CD4-positive, alpha-beta T cell treated with Interleukin-4 for 4 hours (primary cell): ENCODE measurements around the gene MCM3.
A peak's percentile ranks its signal among the peaks of the same experiment; 100 is the strongest.

ENCODE experiments used
- DNase-seq: peaks from one replicate; pipeline ENCODE4 v3.0.0-alpha.2; 2020

Gene MCM3

GRCh38 chr6:52301326-52301725 is 16.8 kb upstream of the MCM3 start:
- DNase-seq: no peak

- no peak for DNase-seq
These were observed 16.0 kb upstream of the MCM3 start for GRCh38 chr6:52300489-52300931.

DNA sequence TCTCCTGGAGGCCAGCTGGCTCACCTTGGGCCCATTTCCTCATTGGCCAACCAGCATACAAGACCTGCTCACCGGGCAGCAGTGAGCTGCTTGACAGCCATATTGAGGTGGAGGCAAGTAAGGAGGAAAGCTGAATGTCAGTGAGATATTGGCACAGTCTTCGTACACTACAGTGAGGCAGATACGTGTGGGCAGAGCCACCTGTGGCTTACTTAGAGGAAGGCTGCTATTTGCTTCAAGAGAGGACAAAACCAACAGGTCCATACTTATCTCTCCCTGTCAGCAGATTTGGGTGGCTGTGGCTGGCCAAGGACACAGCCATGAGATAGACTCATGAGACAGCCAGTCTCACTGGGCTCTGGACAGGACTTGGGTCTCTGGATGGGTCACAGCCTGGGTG is 15.1 kb upstream of the MCM3 start:
- no peak for DNase-seq

GRCh38 chr6:52297433-52297832 is 12.9 kb upstream of the MCM3 start:
- peak; percentile 23 for DNase-seq

GRCh38 chr6:52293067-52293466 is 8.5 kb upstream of the MCM3 start:
- no peak for DNase-seq

- DNase-seq: no peak
These were observed 4.3 kb upstream of the MCM3 start for GRCh38 chr6:52288841-52289240.

DNA sequence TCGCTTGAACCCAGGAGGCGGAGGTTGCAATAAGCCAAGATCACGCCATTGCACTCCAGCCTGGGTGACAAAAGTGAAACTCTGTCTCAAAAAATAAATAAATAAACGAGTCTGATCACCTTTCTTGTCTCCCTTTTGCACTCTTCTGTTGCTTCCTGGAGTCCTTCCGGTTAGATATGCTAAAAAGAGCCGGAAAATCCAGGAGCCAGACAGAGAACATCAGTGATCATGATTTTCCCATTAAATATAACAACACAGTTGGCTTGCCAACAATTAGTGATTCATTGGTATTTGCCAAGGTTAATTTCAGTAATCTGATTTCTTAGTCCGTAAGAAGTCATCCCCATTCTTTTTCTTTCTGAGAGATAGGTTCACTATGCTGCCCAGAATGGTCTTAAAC is 3.7 kb upstream of the MCM3 start:
- no peak for DNase-seq

DNA sequence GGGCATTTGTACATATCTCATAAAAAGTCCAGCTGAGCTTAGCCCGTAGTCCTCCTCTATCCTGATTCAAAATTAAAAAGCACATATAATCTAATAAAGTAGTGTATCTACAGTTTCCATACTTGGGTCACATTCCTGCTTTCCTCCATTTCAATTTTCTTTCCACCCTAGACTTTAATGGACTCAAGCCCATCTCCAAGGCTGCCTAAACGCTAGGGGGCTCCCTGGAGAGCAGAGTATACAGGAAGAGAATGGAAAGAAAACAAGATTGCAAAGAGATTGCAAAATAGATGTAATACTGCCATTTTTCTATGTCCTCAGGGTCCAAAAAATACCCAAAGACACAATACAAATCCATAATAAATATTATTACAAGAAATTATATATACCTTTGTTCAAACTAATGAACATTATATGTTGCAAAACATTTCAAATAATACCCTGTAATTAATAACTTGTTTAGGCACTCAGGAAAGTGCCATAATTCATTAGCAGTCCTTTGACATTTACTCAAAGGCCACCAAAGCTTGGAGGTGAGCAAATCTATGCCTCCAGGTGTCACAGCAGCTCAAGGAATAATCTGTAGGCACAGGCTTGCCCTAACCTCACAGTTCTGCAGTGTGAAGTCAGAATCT is 2.4 kb upstream of the MCM3 start:
- peak; percentile 62 for DNase-seq

- peak; percentile 46 for DNase-seq
These were observed 881 bp upstream of the MCM3 start for GRCh38 chr6:52285177-52286068.

DNA sequence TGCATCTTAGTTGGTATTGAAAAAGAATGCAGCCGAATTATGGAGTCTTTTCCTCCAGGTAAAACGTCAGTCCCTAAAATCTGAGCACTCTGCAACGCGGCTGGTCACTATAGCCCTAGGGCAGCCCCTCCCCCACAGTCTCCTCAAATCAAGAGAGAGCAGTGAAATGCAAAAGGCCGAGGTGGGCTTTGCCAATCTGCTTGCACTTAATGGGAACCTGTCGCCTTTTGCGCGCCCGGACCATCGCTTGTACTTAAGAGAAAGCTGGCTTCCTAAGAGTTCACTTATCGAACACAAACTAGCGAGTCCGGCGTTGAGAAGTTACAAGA is 447 bp downstream of the MCM3 start:
- DNase-seq: no peak

DNA sequence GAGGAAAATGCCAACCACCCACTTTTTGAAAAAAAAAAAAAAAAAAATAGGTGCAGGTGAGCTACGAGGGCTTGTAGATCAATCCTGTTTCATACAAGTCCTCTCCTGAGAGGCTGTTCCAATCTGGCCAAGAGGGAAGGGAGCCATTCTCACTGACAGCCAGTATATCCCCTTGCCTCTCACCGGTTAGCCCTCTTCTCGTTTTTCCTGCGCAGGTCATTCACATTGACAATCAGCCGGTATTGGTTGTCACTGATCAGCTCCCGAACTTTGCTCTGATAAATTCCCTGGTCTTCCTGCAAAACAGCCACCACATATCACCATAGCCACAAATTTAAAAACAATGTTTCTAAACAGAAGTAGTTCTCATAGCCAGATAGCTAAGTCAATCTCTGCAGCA is 1.4 kb downstream of the MCM3 start:
- DNase-seq: no peak

GRCh38 chr6:52276130-52276529 is 8.4 kb downstream of the MCM3 start:
- DNase-seq: no peak

DNA sequence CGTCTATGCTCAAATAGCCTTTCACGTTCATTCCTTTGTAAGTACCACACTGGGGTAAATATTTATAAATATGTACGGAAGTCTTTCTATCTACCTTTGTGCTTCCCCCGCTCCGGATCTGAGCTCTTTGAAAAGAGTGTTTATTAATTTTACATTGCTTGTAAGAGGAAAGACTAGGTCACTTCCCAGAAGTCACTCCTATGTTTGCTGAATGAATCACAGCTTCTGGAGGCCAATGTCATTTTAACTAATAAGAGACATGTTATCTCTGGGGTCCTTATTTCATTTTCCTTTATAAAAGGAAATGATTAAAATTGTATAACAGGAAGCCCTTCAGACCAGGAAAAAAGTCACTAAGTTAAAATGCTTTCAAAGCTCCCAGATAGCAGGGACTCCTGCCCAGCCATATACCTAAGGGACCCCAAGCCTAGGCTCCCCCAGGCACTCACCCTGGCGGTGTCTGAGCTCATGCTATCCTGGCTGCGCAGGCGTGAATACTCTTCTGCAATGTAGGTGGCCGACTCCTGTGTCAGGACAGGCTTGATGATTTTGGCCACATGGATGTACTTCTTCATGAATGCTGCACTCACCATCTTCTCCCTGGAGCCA is 12.6 kb downstream of the MCM3 start:
- DNase-seq: no peak

DNA sequence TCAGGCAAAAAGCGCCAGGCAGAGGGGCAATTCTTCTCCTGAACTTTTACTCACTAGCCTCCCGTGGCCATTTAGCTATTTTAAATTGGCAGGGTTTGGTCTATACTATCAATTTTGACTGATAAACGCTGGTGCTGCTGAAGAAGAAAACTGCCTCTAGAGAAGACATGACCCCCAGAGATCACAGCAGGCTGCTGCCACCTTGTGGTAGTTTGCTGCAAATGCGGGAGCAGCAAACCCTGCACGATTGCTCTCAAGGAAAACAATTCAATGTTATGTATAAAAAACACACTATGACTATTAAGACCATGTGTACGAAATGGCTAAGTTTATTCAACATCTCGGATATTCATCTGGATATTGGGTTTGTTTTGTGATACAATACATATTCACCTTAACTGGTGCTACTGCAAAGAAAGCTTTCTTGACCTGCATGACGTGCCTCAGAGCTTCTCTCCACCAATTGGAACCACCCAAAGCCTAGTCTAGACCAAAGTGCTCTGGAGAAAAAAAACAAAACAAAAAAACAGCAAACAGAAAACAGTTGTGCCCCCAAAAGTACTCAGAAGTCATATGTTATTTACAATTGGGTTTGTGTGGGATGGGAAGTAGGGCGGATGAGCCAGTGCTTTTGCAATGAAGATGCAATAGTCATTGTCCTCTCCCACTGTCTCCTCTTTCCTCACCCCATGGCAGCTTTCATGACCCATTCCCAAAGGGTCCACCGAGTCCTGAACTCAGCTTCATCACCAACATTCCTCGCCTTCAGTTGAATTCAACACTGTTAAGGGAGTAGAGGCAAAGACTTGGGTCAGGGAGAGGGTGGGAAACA is 20.6 kb downstream of the MCM3 start:
- peak; percentile 73 for DNase-seq

DNA sequence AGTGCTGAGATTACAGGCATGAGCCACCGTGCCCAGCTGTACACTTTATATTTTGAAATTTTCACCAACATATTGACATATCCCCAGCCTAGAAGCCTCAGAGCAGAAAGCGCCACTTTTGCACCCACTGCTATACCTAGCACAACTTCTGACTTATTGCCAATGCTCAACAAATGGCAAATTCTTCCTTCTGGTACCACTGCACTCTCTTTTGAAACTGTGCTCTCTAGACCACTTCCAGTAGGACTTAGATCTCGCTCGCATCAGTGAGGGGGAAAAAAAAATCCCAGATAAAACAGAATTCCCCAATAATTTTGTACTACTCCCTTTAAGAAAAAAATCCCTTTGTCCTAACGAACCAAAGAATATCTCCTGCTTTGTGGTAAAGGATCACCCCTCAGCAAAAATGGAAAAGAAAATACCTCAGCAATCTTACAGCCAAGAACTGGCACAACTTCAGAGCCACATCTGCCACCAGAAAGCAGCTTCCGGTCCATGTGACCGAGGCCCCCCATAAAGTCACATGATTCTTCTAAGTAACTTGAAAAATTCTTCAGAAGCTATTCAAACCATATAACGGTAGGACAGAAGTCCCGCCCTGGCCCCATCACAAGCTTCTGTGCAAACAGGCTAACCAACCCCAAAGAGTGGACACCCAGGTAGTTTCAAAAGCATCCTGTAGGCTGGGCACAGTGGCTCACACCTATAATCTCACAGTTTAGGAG is 21.8 kb downstream of the MCM3 start:
- DNase-seq: no peak

- no peak for DNase-seq
These were observed 23.3 kb downstream of the MCM3 start for GRCh38 chr6:52261229-52261628.

- DNase-seq: no peak
These were observed 23.9 kb downstream of the MCM3 start for GRCh38 chr6:52260634-52261033.

DNA sequence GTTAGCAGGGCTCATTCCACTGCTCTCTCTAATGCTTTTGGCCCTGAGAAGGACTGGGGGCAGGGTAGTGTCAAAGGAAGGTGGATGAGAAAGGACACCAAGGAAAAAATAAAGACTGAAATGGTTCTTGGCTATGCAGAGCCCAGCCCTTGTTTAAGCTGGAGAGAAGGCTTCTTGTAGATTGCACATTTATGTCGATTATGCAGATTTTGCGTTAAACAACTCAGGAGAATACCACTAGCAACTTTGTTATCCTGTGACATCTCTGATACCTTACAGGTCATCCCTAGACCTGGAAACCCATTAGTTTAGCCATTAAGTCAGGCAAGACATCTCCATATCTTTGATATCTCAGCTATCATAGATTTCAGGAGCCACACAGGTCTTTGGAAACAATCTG is 29.1 kb downstream of the MCM3 start:
- no peak for DNase-seq

DNA sequence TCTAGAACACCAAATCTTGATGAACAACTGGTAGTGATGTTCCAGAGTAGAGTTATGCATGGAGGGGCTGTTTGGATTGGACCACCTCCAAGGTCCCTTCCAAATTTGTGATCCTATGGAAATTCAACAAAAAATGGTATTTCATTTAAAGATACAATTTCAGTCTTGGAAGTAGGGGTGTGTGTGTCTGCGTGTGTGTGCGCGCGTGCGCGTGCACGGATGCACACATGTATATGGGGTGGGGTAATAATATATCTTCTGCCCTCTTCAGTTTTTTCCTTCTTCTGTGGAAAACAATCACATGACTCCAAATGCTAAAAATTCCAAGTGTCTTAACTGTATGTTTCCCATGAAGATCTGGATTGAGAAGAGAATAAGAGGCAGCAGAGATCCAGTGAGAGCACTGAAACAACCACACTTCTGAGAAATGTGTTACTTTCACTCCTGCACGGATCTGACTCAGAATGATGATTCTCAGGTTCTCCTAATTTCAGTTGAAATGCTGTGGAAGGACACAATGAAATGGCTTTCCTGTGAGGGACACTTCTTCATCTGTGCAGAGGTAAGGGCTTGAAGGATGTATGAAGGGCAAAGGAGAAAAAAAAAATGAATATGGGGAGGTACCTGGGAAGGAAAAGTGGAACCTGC is 29.7 kb downstream of the MCM3 start:
- no peak for DNase-seq

- no peak for DNase-seq
These were observed 31.0 kb downstream of the MCM3 start for GRCh38 chr6:52253494-52253893.

DNA sequence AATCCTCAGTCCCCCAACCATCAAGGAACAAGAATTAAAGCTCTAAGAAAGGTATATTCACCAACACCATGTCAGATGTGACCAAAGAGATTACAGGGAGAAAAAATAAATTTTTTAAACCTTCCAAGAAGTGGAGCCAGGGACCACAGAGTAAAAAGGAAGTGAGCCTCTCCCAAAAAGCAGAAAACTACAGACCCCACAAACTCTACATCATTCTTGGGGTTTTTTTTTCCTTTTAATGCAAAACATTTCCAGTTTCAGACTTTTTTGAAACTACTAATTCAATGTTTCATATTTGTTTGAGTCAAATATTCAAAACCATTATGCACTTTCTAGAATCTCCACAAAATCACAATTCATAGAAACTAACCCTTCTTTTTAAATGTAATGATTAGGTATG is 33.4 kb downstream of the MCM3 start:
- no peak for DNase-seq

DNA sequence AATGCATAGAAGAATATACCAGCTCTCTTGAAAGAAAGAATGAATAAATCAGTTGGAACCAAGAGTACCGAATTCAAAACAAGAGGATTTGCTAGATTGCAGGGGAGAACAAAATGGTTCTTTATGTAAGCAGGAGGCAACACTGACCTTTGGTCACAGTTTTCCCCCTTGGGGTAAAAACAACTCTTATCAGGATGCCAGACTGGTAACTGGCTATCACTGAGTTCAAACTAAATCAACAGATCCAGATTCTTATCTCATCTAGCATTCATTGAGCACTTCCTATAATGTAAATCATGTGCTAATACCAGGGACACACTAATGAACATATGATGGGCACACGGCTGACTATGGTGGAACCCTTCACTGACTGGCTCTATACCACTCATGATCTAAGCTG is 35.5 kb downstream of the MCM3 start:
- DNase-seq: no peak
